Endometrium (tissue), 2 donors: ENCODE data around the gene MIOX.

ENCODE experiments used
- FAIRE-seq: peaks from 2 replicates; lab custom pipeline; 2012; peaks lifted over from hg19 to GRCh38; lab: Jason Lieb, UNC
- donor health status: control.
- donor health status: control.

Gene MIOX

GRCh38 chr22:50490531-50491308 lies 4.1 kb downstream of the MIOX start:
- FAIRE-seq, result no peak

- FAIRE-seq, result no peak
These were observed 10.4 kb downstream of the MIOX start for GRCh38 chr22:50497093-50497492.

DNA sequence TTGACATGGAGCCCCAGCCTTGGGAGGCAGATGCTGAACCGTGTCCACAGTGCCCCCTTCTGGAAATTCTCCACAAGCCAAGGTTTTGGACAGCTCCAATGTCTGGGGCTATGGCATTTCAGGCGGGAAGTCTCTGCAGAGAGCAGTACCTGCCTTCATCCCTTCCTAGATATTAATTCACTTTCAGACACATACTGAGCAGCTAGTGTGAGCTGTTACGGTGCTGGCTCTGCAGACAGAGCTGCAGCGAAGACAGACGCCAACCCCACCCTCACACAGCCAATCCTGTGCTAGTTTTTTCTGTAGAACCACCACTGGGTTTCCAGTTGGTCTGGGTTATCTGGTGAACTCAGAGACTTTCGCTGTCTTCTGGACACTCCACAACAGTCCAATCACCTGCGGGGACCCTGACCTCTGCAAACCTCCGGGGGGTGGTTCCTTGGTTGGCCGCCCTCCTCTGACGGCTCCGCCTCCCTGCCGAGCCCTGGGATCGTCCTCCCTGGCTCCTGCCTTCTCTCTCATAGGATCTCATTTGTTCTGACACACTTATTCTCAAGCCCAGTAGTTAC lies 11.7 kb downstream of the MIOX start:
- no peak for FAIRE-seq

GRCh38 chr22:50500452-50500851 lies 13.8 kb downstream of the MIOX start:
- FAIRE-seq, result no peak

- FAIRE-seq, result no peak
These were observed 15.4 kb downstream of the MIOX start for GRCh38 chr22:50502096-50502495.

DNA sequence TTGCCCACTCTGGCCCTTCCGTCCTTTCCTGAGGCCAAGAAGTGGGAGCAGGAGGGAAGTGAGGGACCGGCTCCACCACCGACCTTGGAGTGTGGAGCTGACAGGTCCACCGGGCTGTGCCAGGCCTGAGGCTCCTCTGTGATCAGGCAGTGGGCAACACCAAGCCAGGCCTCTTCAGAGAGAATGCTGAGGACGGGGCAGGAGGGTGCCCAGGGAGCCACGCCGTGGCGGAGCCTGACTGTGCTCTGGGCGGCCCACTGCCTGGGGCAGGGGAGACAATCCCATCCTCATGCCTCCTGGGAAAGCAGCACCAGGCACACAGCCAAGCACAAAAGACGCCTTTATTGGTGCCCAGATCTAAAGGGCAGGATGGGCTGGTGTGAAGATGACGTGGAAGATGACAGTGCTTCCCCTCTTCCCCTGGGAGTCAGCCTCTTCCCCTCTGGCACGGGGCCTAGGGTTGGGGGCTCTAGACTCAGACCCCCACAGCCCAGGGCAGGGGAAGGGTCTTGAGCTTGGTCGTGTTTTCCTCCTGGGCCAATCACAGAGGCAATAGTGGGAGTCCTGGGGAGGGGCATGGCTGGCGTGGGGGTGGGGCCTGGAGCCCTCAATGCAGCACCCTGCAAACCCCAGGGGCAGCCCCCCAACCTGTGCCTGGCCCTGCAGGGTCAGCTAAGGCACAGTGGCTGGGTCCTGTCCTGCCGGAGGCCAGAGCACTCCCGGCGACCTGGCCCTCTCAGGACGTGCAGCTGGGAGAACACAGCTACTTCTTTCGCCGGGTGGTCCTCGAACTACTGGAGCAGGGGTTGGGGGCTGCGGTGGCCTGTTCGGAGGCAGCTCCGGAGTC lies 16.2 kb downstream of the MIOX start:
- FAIRE-seq, result no peak

DNA sequence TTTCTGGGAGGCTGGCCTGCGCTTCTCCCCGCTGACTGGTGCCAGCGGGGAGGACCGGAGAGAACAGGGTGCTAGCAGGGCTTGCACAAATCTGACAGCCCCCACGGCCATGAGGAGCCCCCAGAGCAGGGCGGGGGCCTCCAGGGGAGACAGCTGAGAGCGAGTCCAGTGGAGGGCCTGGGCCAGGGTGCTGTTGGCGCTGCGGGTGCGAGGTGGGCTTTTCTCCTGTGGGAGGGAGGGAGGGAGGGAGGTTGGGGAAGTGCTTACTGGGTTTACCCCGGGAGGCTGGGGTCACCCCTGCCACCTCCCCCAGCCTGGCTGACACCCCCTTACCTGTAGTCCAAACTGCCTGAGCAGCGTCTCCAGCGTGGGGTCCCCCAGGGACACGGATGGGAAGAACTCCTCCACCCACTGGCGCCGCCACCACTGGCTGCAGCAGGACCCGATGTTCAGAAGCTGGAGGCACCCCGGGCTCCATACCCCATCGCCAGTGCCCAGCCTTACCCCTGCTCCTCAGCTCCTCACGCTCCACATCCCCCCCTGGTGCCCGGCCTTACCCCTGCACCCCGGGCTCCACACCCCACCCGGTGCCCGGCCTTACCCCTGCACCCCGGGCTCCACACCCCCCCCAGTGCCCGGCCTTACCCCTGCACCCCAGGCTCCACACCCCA lies 17.0 kb downstream of the MIOX start:
- no peak for FAIRE-seq

DNA sequence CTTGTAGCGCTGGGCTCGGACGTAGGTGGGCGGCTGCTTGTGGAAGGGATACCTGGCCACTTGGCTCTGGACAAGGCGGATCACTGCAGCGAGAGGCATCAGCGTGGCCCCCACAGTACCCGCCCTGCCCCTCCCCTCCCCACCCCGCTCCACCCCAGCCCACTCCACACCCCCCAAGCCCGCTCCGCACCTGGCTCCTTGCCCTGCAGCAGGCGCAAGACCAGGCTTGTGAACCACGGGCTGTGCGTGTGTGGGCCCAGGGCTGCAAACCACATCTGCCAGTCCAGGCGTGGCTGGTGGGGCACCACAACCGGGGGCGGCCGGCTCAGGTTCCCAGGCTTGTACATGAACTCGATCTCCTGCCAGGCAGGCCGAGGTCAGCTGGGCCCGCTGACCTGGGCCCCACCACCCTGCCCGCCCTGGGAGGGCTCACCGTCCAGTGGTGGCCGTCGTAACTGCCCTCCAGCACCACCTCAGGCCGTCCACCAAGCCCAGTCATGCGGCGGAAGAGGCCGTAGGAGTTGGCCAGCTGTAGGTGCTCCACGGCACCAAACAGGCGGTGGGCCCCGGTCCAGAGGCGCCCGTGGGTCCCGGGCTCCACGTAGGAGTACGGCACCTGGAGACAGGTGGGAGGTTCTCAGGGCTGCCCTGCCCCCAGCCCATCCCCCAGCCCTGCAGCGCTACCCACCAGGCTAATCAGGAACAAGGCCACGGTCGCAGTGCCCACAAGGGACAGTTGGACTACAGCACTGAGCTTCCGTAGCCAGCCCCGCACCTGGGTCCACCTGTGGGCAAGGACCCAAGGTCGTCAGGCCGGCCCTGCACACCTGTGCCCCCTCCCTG lies 17.9 kb downstream of the MIOX start:
- FAIRE-seq, result no peak

DNA sequence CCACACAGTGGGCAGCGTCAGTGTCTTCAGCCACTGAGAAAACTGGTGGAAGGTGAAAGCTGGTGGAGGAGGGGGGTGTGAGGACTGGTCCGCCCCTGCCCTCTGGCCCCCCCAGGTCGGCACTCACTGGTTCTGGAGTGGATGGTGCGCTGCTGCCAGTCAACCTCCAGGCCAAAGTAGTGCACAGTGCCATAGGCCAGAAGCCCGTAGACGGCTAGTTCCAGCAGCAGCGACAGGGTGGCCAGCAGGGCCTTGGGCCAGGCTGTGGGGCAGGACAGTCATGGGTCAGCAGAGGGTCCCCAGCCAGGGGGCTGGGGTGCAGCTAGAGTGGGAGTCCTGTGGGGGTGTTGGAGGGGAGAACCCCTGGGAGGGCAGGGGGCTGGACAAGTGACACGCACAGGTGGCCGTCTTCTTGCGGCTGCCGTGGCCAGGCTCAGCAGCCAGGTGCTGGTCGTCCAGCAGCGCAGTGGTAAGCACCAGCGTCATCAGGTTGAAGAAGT lies 18.7 kb downstream of the MIOX start:
- no peak for FAIRE-seq

DNA sequence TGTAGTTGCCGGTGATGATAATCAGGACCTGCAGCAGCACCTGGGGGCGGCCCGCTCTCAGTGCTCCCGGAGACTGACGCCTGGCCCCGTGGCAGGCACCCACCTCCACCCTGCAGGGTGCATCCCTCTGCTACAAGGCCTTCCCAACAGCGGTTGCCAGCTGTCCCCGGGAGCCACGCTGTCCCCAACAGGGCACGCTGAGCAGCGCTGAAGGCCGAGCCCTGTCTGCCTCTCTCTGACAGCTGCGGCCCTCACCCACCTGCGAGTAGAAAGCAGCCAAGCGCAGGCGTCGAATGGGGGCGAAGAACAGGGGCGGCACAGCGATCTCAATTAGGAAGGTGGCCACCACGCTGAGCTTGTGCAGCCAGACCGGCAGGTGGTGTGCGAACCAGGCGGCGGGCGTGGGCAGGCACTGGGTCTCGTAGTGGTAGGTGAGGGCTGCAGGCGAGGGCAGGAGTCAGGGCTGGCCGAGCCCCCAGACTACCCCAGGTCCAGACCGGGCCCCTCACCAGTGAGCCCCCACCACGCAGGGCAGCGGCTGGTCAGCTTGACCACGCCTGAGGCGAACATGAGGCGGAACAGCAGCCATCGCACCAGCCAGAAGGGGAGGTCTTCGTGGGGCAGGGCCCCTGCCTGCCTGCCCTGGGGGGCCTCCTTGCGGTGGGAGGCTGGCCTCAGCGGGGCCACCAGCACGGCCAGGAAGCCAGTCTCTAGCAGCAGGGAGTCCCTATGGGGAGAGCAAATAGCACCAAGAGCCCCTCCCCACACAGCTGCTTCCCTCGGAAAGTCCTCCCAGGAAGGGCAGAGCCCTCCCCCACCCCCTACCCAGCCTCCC lies 19.3 kb downstream of the MIOX start:
- FAIRE-seq, result no peak

- no peak for FAIRE-seq
These were observed 20.2 kb downstream of the MIOX start for GRCh38 chr22:50506611-50507420.

- no peak for FAIRE-seq
These were observed 20.8 kb downstream of the MIOX start, which contains the start of gene LMF2 for GRCh38 chr22:50507421-50507990. Gene LMF2 (minus strand): TSS chr22:50507702. CDS start chr22:50507675, 27 bp downstream.

- FAIRE-seq, result no peak
These were observed 21.6 kb downstream of the MIOX start, which contains the start of gene NCAPH2 for GRCh38 chr22:50507991-50508884. Gene NCAPH2 (plus strand): TSS chr22:50508224. CDS start chr22:50508338, 114 bp downstream.

- no peak for FAIRE-seq
These were observed 22.2 kb downstream of the MIOX start for GRCh38 chr22:50508897-50509296.

- FAIRE-seq, result no peak
These were observed 26.5 kb downstream of the MIOX start for GRCh38 chr22:50513175-50513574.

GRCh38 chr22:50516068-50516467 lies 29.4 kb downstream of the MIOX start:
- no peak for FAIRE-seq

GRCh38 chr22:50516891-50517290 lies 30.2 kb downstream of the MIOX start:
- no peak for FAIRE-seq
